LNCaP clone FGC (cell line): ENCODE measurements around the gene KCNT2.

Source experiments
- DNase-seq: peaks from one replicate; pipeline ENCODE4 v3.0.0-alpha.2; 2011; ENCODE audit warnings: low read depth
- H3K4me3 ChIP-seq: 2 replicates; pipeline ENCODE4 v1.5.1; 2011; ENCODE audit warnings: mild to moderate bottlenecking, low read depth, low read length, control low read depth
- CTCF ChIP-seq: IDR thresholded peaks from 2 replicates; pipeline ENCODE4 v1.5.1; 2012; ENCODE audit warnings: mild to moderate bottlenecking; ENCODE audit not compliant: control insufficient read depth, insufficient read depth; ENCODE audit errors: extremely low read depth

The KCNT2 gene

GRCh38 chr1:196608390-196609369 is at the start of gene KCNT2:
Gene KCNT2 (minus strand): TSS chr1:196608440. CDS start chr1:196608309, 131 bp downstream.
- no peak within 1 kb of the TSS for H3K4me3 ChIP-seq
- no peak for DNase-seq
- TF ChIP-seq CTCF = no peak

GRCh38 chr1:196655494-196655893 is 47.3 kb upstream of the KCNT2 start:
- no peak overlapping the region for H3K4me3 ChIP-seq
- no peak for TF ChIP-seq CTCF
- DNase-seq = no peak

- no peak overlapping the region for H3K4me3 ChIP-seq
- no peak for TF ChIP-seq CTCF
- DNase-seq = no peak
These were observed 46.8 kb upstream of the KCNT2 start for GRCh38 chr1:196655071-196655470.

GRCh38 chr1:196654271-196654670 is 46.0 kb upstream of the KCNT2 start:
- no peak for TF ChIP-seq CTCF
- no peak overlapping the region for H3K4me3 ChIP-seq
- DNase-seq = no peak

GRCh38 chr1:196651637-196652215 is 43.5 kb upstream of the KCNT2 start, which contains the start of gene CFH:
Gene CFH (plus strand): TSS chr1:196652043. CDS start chr1:196652118, 75 bp downstream.
- no peak for DNase-seq
- no peak within 1 kb of the TSS for H3K4me3 ChIP-seq
- TF ChIP-seq CTCF = no peak

- no peak for DNase-seq
- H3K4me3 ChIP-seq = no peak overlapping the region
- TF ChIP-seq CTCF = no peak
These were observed 42.8 kb upstream of the KCNT2 start for GRCh38 chr1:196651079-196651478.
